NOMO-1 treated with DMSO at 0.1 percent for 48 hours (cell line): Measurements from ENCODE around the gene GEMIN7.

Experiments used
- DNase-seq: peaks from one replicate; lab custom pipeline; 2025; ENCODE audit not compliant: unreplicated experiment; lab: John Stamatoyannopoulos, UW

GEMIN7 gene, protein sequence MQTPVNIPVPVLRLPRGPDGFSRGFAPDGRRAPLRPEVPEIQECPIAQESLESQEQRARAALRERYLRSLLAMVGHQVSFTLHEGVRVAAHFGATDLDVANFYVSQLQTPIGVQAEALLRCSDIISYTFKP

DNA sequence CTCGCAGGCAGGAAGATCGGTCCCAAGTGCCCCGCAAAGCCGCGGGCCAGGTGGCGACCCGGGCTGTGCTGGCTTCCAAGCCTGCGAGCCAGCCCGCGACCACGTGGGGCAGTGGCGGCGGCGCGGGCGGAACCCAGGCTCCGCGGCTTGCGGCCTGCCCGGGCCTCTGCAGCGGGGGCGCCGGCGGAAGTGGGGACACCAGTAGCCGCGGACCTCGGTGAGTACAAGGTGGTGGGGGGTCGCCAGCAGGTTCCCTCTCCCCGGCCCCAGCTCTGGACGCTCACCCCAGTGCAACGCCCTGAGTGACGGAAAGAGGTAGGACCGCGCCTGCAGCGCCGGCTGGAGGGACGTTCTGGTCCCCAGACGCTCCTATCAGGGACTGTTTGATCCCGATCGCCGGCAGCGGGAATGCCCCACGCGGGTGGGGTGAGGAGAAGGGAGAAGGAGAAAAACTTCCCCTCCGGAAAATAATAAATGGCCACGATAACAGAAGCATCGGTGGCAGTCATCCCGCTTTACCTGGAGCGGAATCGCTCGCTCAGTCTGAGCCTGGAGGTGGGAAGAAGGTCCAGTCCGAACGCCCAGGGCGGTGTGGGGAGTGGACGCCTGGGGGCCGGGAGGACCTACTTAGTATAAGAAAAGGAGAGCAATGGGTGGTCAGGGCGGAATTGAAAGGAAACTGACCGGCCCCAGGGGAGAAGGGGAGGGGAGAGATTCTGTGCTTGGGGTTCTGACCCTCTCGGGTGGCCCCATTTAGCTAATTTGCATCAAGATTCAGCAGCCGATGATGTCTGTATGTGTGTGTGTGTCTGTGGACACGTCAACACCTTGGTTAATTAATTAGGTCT lies at the start of gene GEMIN7:
Gene GEMIN7 (plus strand): TSS at position 198 of the 848 bp plus-strand sequence. CDS start 10,855 bp downstream, outside the sequence.
- peak; percentile 75 for DNase-seq

DNA sequence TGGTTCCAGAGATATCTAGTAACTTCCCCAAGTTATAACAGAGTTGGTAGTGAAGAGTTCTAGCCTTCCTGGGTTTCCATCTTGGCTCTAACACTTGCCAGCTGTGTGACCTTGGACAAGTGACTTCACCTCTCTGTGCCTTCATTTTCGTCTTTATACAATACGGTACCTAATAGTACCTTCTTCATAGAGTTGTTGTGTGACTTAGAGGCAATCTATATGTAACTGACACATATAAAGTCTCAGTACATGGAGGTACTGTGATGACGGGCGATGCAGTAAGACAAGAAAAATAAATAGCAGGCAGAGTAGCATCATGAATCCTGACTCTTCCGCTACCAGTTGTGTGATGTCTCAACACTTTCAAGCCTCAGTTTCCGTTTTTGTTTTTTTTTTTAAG lies 48.2 kb upstream of the GEMIN7 start:
- no peak for DNase-seq

DNA sequence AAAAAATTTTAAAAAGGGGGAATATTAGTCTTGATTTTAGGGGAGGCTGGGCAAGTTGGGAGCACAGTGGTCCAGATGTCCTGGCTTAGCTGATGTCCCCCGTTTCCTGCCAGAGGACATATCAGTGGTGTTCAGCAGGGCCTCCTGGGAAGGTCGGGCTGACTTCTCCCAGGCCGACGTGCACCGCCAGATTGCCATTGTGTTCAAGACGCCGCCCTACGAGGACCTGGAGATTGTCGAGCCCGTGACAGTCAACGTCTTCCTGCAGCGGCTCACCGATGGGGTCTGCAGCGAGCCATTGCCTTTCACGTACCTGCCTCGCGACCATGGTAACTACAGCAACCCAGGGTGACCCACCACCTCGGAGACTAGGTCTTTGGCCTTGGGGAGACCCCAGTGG lies 46.6 kb upstream of the GEMIN7 start:
- DNase-seq, result no peak

DNA sequence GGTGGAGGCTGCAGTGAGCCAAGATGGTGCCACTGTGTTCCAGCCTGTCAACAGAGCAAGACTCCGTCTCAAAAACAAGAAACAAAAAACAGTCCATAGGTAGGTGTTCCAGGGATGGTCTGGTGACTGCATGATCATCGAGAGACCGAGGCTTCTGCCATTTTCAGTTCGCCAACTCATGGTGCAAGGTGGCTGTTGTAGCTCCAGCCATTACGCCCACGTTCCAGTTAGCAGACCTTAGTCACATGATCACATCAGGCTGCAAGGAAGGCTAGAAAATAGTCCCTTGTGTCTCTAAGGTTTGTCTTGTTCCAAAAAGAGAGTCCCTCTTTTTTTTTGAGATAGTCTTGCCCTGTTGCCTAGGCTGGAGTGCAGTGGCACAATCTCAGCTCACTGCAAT lies 43.3 kb upstream of the GEMIN7 start:
- no peak for DNase-seq

DNA sequence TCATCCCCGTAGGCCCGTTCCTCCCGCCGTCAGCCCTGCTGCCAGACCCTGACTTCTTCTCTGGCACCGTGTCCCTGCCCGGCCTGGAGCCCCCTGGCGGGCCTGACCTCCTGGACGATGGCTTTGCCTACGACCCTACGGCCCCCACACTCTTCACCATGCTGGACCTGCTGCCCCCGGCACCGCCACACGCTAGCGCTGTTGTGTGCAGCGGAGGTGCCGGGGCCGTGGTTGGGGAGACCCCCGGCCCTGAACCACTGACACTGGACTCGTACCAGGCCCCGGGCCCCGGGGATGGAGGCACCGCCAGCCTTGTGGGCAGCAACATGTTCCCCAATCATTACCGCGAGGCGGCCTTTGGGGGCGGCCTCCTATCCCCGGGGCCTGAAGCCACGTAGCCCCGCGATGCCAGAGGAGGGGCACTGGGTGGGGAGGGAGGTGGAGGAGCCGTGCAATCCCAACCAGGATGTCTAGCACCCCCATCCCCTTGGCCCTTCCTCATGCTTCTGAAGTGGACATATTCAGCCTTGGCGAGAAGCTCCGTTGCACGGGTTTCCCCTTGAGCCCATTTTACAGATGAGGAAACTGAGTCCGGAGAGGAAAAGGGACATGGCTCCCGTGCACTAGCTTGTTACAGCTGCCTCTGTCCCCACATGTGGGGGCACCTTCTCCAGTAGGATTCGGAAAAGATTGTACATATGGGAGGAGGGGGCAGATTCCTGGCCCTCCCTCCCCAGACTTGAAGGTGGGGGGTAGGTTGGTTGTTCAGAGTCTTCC lies 41.5 kb upstream of the GEMIN7 start:
- DNase-seq, result no peak

DNA sequence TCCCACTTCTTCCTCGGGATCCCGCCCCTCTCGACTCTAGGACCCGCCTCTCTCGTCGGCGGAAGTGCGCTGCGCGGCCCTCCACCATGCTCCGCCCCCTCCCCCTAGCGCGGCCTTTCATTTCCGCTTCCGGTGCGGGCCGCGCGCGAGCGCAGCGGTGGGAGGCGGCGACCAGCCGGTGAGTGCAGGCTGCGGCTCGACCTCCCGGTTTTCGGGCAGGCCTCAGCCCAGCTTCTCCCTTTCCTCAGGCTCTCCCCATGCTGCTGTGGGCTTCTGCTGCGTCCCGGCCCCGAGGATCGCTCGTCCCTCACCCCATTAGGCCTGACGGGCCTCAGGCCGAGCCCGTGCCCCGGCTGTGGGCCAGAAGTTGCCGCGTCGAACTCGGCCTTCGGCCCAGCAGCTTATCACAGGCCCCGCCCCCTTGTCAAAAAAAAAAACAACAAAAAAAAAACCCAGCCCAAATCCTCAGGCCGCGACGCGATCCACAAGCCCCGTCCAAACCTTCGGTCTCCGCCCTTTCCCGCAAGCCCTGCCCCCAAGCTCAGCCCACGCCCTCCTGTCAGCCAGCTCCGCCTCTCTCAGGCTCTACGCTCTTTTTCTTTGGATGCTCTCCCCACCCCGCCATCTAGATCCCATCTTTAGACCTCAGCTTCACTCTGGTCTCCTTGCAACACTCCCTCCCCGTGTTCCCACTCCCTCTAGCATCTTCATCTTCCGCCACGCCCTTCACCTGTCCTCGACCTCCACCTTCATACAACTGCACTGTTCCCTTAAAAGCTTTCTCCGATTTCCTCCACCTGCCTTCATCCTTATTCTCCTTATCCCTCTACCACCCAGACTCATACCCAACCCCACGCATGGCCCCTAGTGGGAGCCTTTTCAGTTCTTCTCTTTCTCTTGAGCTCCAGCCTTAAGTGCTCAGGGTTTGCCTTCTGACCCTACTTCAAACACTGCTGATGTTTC lies 39.8 kb upstream of the GEMIN7 start, which contains the start of gene CLASRP:
Gene CLASRP (plus strand): TSS at position 115 of the 963 bp plus-strand sequence. CDS start 1,168 bp downstream, outside the sequence.
- DNase-seq, result peak; percentile 81

DNA sequence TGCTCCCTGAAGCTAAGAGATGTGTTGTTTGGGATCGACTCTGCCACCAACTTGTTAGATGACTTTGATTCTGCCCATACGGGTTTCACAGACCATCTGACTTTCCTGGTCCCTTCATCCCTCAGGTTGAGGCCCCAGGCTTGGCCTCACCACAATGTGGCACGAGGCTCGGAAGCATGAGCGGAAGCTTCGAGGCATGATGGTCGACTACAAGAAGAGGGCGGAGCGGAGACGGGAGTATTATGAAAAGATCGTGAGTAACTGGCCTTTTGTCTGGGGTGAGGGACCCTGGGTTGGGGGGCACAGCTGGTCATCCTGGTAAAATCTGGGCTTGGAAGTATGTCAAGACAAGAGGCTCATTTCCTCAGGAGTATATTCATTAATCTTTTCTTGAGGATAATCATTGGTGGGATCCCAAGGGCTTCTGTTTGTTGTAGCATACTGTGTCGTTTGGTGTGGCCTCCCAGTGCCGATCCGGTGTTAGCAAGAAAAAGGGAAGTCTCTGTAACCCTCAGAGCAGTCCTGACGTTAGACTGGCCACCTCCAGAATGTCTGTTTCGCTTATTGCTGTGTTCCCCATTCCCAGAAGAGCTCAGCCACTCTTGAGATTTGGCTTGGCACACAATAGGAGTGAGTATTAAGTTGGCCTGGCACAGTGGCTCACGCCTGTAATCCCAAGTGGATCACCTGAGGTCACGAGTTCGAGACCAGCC lies 38.8 kb upstream of the GEMIN7 start:
- peak; percentile 84 for DNase-seq

DNA sequence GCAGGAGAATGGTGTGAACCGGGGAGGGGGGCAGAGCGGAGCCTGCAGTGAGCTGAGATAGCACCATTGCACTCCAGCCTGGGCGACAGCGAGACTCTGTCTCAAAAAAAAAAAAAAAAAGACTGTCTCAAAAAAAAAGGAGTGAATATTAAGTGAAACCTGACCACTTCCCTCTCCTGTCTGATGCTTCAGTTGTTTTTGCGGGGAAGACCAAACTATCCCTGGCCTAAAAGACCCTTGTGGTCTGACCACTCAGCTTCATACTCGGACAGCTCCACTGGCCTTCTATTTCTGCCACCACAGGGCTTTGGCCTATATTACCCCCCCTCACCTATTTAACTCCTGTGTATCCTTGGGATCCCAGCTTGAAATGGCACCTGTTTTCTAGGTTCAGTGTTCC lies 37.9 kb upstream of the GEMIN7 start:
- peak; percentile 16 for DNase-seq

DNA sequence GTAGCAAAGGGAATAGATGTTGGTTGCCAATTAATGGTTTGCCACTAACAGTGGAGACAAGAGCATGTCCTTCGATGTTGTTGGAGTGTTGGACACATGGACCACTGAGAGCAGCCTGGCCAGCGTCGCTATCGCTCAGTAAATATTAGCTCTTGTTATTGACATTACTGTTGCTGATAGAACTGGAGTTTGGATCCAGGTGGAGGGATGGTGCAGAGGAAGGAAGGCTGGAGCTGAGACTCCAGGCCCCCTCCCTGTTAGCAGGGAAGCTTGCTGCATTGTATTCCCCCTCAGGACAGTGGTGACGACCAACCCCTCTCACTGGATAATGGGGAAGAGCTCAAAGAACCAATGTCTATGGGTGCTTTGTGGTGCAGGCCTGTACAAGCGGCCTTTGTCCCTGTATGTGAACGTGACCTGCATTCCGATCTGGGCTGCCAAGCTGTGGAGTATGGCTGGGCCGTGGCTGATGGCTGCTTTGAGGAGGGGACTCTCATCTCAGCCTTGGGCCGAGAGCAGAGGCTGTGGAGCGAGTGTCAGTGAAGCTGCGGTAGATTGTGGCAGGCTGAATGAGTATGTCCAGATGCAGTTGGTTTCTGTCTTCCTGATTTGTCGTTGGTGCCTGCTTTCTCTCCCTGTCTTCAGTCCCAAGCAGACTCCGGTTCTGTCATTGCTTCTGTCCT lies 33.2 kb upstream of the GEMIN7 start:
- no peak for DNase-seq

DNA sequence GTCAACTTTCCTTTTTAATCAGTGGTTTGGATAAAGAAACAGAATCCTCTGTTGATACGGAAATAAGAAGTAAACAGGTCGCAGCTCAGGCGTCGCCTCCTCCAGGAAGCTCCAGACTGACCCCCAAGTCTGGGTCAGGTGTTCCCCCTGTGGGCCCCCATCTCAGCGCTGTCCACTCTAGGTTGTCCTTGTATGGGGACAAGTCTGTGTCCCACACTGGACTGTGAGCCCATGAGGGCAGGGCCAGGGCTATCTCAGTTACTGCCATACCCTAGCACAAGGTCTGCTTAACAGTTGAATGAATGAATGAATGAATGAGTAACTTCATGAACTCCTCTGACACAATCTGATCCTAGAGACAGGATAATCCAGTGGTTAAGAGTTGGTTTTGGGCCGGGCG lies 32.7 kb upstream of the GEMIN7 start:
- DNase-seq, result no peak

DNA sequence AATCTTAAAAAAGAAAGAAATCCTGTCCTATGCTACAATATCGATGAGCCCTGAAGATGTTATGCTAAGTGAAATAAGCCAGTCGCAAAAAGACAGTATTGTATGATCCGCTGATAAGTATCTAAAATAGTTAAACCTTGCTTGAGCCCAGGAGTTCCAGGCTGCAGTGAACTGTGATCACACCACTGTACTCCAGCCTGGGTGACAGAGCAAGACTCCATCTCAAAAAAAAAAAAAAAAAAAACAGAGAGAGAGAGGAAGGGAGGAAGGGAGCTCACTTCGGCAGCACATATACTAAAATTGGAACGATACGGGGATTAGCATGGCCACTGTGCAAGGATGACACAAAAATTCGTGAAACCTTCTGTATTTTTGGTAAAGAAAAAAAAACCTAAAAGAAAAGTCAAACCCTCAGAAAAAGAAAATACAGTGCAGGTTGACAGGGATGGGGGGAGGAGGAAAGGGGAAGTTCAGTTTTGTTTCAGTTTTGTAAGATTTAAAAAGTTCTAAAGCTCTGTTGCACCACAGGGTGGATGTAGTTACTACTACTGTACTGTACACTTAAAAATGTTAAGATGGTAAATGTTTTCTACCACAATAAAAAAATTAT lies 31.8 kb upstream of the GEMIN7 start:
- DNase-seq, result peak; percentile 90

DNA sequence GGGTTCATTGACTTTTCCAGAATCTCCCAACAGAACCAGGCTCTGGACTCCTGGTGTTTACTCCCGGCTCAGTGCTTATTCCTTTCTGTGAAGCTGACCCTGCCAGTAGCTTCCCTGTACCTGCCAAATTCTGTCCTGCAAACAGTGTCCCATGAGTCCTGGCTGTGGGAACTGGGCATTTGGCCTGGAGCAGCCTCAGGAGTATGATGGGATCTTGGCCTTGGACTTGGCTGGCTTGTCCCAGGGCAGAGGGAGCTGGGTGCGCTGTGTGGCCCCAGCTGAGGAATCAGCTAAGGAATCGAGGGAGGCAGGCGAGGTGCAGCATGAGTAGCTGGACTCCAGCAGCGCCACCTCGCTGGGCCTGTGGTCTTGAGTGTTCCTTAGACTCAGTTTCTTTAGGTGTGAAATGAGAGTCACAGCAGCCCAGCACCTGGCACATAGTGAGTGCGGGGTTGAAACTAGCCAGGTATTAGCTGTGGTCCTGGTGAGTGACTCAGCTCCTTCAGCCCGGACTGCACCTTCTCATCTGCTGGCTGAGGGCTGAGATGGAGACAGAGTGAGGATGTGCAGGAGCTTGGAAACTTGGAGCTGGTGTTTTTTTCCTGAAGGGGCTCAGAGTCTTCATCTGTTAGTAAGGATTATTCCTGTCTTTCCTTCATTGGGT lies 29.9 kb upstream of the GEMIN7 start:
- DNase-seq, result no peak

DNA sequence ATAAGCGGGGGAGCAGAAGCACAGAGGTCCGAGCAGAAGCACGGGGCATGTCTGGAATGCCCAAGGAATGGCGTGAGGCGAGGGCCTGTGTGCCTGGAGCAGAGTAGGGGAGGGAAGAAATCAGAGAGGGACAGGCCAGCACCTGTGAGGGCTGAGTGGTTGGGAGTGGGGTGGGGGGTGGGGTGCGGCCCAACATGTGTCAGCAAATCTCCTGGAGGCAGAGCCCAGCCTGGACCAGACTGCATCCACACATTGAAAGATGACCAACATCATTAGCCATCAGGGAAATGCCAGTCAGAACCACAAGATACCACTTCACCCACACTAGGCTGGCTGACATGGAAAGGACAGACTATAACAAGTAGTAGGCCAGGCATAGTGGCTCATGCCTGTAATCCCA lies 29.0 kb upstream of the GEMIN7 start:
- no peak for DNase-seq

DNA sequence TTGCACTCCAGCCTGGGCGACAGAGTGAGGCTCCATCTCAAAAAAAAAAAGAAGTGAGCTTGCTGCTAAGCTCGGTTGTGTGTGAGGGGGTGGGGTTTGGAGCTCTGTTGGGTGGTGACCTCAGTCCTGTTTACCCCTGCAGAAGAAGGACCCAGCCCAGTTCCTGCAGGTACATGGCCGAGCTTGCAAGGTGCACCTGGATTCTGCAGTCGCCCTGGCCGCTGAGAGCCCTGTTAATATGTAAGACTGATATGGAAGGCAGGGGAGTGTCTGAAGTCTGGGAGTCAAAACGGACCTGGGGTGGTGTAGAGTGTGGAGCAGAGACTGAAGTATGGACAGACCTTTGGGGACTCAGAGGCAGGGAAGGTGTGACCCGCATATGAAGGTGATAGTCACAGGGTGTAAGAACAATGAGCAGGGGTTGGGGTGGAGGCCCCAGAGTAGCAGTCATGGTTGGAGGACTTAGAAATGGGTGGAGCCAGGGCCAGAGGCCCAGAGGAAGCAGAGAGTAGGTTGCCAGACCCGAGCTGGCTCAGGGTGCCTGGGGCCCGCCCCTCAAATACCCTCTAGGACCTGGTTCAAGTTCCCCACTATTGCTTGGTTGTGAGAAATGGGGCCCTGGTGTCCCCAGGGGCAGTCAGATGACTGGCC lies 27.0 kb upstream of the GEMIN7 start:
- no peak for DNase-seq

DNA sequence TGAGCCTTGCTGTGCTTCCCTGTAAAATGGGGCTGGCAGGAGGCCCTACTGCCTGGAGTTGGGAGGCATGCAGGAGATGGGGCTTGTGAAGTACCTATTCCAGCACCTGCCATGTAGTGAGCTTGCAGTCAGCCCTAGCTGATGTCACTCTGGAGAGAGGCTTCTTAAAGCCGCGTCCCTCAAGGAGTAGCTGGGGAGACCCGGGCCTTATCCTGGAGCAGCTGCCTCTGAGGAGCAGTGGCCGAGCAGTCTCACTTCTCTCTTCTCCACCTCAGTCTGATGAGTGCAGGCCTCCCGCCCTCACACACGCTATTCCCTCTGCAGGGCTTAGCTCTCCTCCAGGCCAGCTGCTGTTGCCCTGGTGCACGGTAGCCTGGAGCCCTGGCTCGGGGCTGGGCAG lies 22.2 kb upstream of the GEMIN7 start:
- DNase-seq, result no peak

DNA sequence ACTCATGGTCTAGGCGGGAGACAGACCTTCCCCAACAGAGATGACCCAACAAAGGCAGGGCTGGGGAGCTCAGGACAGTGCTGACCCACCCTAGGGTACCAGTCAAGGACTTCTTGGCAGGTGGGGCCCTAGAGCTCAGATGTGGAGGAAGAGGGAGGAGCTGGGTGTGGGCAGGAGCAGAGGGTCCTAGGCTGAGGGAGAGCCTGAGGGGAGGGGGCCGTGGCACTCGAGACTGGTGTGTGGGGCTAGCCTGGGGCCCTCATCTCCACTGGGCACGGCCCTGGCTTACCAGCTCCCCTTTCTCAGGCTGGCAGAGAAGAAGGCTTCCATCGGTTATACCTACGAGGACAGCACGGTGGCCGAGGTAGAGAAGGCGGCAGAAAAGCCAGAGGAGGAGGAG lies 21.6 kb upstream of the GEMIN7 start:
- DNase-seq, result no peak

DNA sequence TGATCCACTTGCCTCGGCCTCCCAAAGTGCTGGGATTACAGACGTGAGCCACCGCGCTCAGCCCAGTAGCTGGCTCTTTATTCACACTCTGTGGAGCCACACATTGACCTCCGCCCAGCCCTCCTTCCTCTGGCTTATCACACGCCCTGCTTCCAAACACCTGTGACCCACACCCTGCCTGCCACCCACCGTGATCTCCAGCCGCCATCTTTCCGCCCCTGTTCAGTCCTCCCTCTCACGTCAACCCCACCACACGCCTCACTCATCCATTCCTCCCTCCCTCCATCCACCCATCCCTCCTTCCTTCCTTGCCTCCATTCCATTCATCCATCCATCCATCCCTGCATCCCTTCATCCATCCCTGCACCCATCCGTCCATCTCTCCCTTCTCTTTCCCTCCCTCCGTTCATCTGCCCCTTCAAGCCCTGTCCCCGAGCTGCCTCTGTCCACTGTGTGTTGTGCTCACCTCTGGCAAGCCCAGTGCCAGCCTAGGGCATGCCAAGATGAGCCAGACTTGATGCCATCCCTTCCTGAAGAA lies 20.4 kb upstream of the GEMIN7 start:
- no peak for DNase-seq
